ENCODE data around the gene CALHM6.
A peak's percentile ranks its signal among the peaks of the same experiment; 100 is the strongest.

CALHM6 gene

DNA sequence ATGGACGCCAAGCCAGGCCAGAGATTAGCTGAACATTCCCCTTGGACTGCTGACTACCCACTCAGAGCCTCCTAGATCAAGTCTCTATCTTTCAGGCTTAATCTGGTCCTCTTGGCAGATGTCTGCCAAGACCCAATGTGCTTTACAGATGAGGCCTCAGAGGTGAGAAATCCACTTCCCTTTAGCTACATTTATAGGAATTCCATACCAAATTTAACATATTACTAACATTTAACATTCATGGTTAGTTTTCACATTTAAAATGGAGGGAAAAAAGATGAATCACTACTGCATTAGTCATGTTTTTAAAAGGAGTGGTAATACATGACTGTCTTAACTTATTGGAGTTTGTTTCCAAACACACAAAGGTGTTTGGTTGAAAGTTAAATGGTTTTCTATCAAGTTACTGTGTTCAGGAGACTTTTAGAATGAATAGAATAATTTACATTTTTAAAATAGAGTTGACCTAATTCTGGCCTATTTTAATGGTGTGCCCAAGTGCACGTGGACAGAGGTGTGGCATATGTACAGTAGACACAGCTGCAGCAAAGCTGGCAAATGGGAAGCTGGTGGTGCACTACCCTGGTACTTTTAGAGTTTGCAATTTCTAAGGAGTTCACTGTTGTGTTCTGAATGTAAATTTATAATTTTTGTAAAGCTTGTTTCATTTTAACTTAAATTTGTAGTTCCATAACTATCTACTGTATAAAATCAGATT lies 41.9 kb upstream of the CALHM6 start:
- no peak overlapping the region for H3K4ac ChIP-seq (ENCODE audit: low read depth, low read length)
- H3K4me2 ChIP-seq (ENCODE audit: low read length): no peak overlapping the region
- H3K9me3 ChIP-seq (ENCODE audit: insufficient read depth, low read depth, low read length): no peaks in the 10 kb centered on the region
- H3K4me1 ChIP-seq (ENCODE audit: control insufficient read depth in 1 of 2, insufficient read depth in 2 of 2, low read length in 2 of 2): no peaks in the 10 kb centered on the region
- H3K4me3 ChIP-seq (ENCODE audit: low read depth, low read length): no peak overlapping the region
- no CpG with 5 or more reads among the region's 2 CpGs for WGBS (ENCODE audit: extremely low coverage, insufficient coverage, insufficient read length)
- H3K9ac ChIP-seq (ENCODE audit: low read length): peak overlapping the region; percentile 72
- no peak overlapping the region for H2AK5ac ChIP-seq (ENCODE audit: low read length)
- no peak overlapping the region for H4K12ac ChIP-seq (ENCODE audit: low read depth, low read length)
- no peaks in the 10 kb centered on the region for H3K36me3 ChIP-seq (ENCODE audit: control insufficient read depth in 1 of 2, insufficient read depth in 2 of 2, low read length in 2 of 2)
- no peak overlapping the region for H2AFZ ChIP-seq (ENCODE audit: insufficient read depth, low read length, poor library complexity)
- H2BK12ac ChIP-seq (ENCODE audit: low read length): no peak overlapping the region
- H3K18ac ChIP-seq (ENCODE audit: low read length): no peak overlapping the region
- no peaks in the 10 kb centered on the region for H3K79me1 ChIP-seq (ENCODE audit: low read length)
- no peak overlapping the region for H4K8ac ChIP-seq (ENCODE audit: low read depth, low read length)
- H2BK5ac ChIP-seq (ENCODE audit: low read depth, low read length, poor library complexity): no peak overlapping the region
- no peak overlapping the region for H4K91ac ChIP-seq (ENCODE audit: low read depth, low read length)
- H3K27ac ChIP-seq (ENCODE audit: low read depth, low read length): no peak overlapping the region
- no peak overlapping the region for H3K14ac ChIP-seq (ENCODE audit: low read length)
- H3K23ac ChIP-seq (ENCODE audit: low read length): no peak overlapping the region
- H2BK120ac ChIP-seq (ENCODE audit: insufficient read depth, low read length, poor library complexity): no peak overlapping the region
- no peaks in the 10 kb centered on the region for H3K79me2 ChIP-seq (ENCODE audit: control insufficient read depth, insufficient read depth, low read length, poor library complexity)
- no peaks in the 10 kb centered on the region for H3K27me3 ChIP-seq (ENCODE audit: insufficient read depth, low read length)
- peak in 1 of 2 donors; percentile 28 for DNase-seq

DNA sequence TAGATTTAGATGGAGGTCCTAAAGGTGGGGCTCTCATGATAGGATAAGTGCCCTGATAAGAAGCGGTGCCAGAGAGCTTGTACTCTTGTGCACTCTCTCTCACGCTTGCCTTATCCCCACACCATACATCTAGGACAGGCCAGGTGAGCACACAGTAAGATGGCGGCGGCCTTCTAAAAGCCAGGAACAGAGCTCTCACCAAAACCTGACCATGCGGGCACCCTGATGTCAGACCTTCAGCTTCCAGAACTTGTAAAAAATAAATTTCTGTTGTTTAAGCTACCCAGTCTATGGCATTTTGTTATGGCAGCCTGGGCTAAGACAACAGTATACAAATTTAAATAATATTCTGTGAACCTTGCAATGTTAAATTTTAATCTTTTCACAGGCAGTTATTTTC lies 40.8 kb upstream of the CALHM6 start:
- Histone ChIP-seq H3K9me3 (ENCODE audit: insufficient read depth, low read depth, low read length) (no peaks in the 10 kb centered on the region), H2AFZ (ENCODE audit: insufficient read depth, low read length, poor library complexity) (no peak overlapping the region), H3K4ac (ENCODE audit: low read depth, low read length) (no peak overlapping the region), H3K14ac (ENCODE audit: low read length) (no peak overlapping the region), H4K8ac (ENCODE audit: low read depth, low read length) (no peak overlapping the region), H2BK12ac (ENCODE audit: low read length) (no peak overlapping the region), H3K18ac (ENCODE audit: low read length) (no peak overlapping the region), H3K79me1 (ENCODE audit: low read length) (no peaks in the 10 kb centered on the region), H3K27me3 (ENCODE audit: insufficient read depth, low read length) (no peaks in the 10 kb centered on the region), H4K91ac (ENCODE audit: low read depth, low read length) (no peak overlapping the region), H4K12ac (ENCODE audit: low read depth, low read length) (no peak overlapping the region), H3K36me3 (ENCODE audit: control insufficient read depth in 1 of 2, insufficient read depth in 2 of 2, low read length in 2 of 2) (no peaks in the 10 kb centered on the region), H2AK5ac (ENCODE audit: low read length) (no peak overlapping the region), H3K23ac (ENCODE audit: low read length) (no peak overlapping the region), H2BK120ac (ENCODE audit: insufficient read depth, low read length, poor library complexity) (no peak overlapping the region), H3K9ac (ENCODE audit: low read length) (no peak overlapping the region), H2BK5ac (ENCODE audit: low read depth, low read length, poor library complexity) (no peak overlapping the region), H3K4me3 (ENCODE audit: low read depth, low read length) (no peak overlapping the region), H3K27ac (ENCODE audit: low read depth, low read length) (no peak overlapping the region), H3K4me2 (ENCODE audit: low read length) (no peak overlapping the region), H3K4me1 (ENCODE audit: control insufficient read depth in 1 of 2, insufficient read depth in 2 of 2, low read length in 2 of 2) (no peaks in the 10 kb centered on the region), H3K79me2 (ENCODE audit: control insufficient read depth, insufficient read depth, low read length, poor library complexity) (no peaks in the 10 kb centered on the region)
- DNase-seq: peak; percentile 86 to 88
- WGBS (ENCODE audit: extremely low coverage, insufficient coverage, insufficient read length): no CpG with 5 or more reads among the region's 5 CpGs

DNA sequence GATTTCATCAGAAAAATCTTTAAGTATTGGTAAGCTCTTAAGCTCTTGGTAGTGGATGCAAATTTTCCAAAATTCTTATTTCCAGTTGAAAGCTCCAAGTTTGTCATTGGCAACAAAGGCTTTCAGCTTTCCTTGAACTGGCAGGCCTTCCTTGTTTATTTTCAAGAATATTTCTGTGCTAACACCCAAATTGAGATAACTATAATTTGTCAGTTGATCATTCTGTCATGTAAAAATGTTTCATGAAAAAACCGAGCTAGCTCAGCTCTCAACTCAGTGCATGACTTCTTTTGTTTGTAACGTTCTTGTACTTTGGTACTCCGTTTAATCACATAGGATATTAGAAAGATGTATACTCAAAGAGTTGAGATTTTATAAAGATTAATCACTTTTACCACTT lies 38.9 kb upstream of the CALHM6 start:
- no peak overlapping the region for H3K18ac ChIP-seq (ENCODE audit: low read length)
- no peak overlapping the region for H3K9ac ChIP-seq (ENCODE audit: low read length)
- no peak overlapping the region for H4K12ac ChIP-seq (ENCODE audit: low read depth, low read length)
- H2BK12ac ChIP-seq (ENCODE audit: low read length): no peak overlapping the region
- no peak overlapping the region for H4K91ac ChIP-seq (ENCODE audit: low read depth, low read length)
- H3K9me3 ChIP-seq (ENCODE audit: insufficient read depth, low read depth, low read length): no peaks in the 10 kb centered on the region
- H3K4me3 ChIP-seq (ENCODE audit: low read depth, low read length): no peak overlapping the region
- no peak overlapping the region for H4K8ac ChIP-seq (ENCODE audit: low read depth, low read length)
- H3K4me2 ChIP-seq (ENCODE audit: low read length): no peak overlapping the region
- no peaks in the 10 kb centered on the region for H3K4me1 ChIP-seq (ENCODE audit: control insufficient read depth in 1 of 2, insufficient read depth in 2 of 2, low read length in 2 of 2)
- no peaks in the 10 kb centered on the region for H3K27me3 ChIP-seq (ENCODE audit: insufficient read depth, low read length)
- H2BK120ac ChIP-seq (ENCODE audit: insufficient read depth, low read length, poor library complexity): no peak overlapping the region
- no peak overlapping the region for H2AK5ac ChIP-seq (ENCODE audit: low read length)
- DNase-seq: no peak
- no peak overlapping the region for H3K23ac ChIP-seq (ENCODE audit: low read length)
- no peaks in the 10 kb centered on the region for H3K79me2 ChIP-seq (ENCODE audit: control insufficient read depth, insufficient read depth, low read length, poor library complexity)
- H3K4ac ChIP-seq (ENCODE audit: low read depth, low read length): no peak overlapping the region
- no peak overlapping the region for H2AFZ ChIP-seq (ENCODE audit: insufficient read depth, low read length, poor library complexity)
- peaks cover 0 to 4% of the 10 kb centered on the region in 2 experiments for H3K36me3 ChIP-seq (ENCODE audit: control insufficient read depth in 1 of 2, insufficient read depth in 2 of 2, low read length in 2 of 2)
- no CpG with 5 or more reads among the region's 3 CpGs for WGBS (ENCODE audit: extremely low coverage, insufficient coverage, insufficient read length)
- no peak overlapping the region for H3K27ac ChIP-seq (ENCODE audit: low read depth, low read length)
- H2BK5ac ChIP-seq (ENCODE audit: low read depth, low read length, poor library complexity): no peak overlapping the region
- H3K14ac ChIP-seq (ENCODE audit: low read length): no peak overlapping the region
- no peaks in the 10 kb centered on the region for H3K79me1 ChIP-seq (ENCODE audit: low read length)

DNA sequence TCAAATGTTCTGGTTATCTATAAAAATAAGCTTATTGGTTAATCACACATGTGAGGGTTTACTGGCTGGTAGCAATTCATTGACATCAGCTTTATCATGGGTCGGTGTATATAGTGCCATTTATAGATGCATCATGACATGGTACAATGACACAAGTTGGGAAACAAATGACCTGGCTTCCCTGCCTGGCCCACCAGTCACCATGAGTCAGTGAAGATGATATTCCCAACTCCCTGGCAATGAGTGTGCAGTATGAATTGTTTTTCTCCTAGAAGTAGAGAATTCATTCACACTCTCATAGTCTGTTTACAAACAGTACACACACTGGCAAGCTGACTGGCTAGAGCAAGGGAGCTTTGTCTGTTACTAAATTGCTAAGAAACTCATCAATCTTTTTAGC lies 37.2 kb upstream of the CALHM6 start:
- H3K36me3 ChIP-seq (ENCODE audit: control insufficient read depth in 1 of 2, insufficient read depth in 2 of 2, low read length in 2 of 2): peaks cover 4 to 5% of the 10 kb centered on the region in 2 experiments
- H3K4me3 ChIP-seq (ENCODE audit: low read depth, low read length): no peak overlapping the region
- H3K9ac ChIP-seq (ENCODE audit: low read length): no peak overlapping the region
- H2AFZ ChIP-seq (ENCODE audit: insufficient read depth, low read length, poor library complexity): no peak overlapping the region
- no peak overlapping the region for H2BK12ac ChIP-seq (ENCODE audit: low read length)
- no peak overlapping the region for H3K14ac ChIP-seq (ENCODE audit: low read length)
- no peak overlapping the region for H3K18ac ChIP-seq (ENCODE audit: low read length)
- no peaks in the 10 kb centered on the region for H3K79me1 ChIP-seq (ENCODE audit: low read length)
- H3K4me2 ChIP-seq (ENCODE audit: low read length): no peak overlapping the region
- H3K9me3 ChIP-seq (ENCODE audit: insufficient read depth, low read depth, low read length): no peaks in the 10 kb centered on the region
- H2BK5ac ChIP-seq (ENCODE audit: low read depth, low read length, poor library complexity): no peak overlapping the region
- H3K23ac ChIP-seq (ENCODE audit: low read length): no peak overlapping the region
- no peaks in the 10 kb centered on the region for H3K79me2 ChIP-seq (ENCODE audit: control insufficient read depth, insufficient read depth, low read length, poor library complexity)
- no CpG with 5 or more reads among the region's 1 CpG for whole genome bisulfite sequencing (ENCODE audit: extremely low coverage, insufficient coverage, insufficient read length)
- H3K27ac ChIP-seq (ENCODE audit: low read depth, low read length): no peak overlapping the region
- no peak overlapping the region for H4K12ac ChIP-seq (ENCODE audit: low read depth, low read length)
- no peak for DNase-seq
- no peak overlapping the region for H4K91ac ChIP-seq (ENCODE audit: low read depth, low read length)
- no peaks in the 10 kb centered on the region for H3K27me3 ChIP-seq (ENCODE audit: insufficient read depth, low read length)
- no peaks in the 10 kb centered on the region for H3K4me1 ChIP-seq (ENCODE audit: control insufficient read depth in 1 of 2, insufficient read depth in 2 of 2, low read length in 2 of 2)
- no peak overlapping the region for H3K4ac ChIP-seq (ENCODE audit: low read depth, low read length)
- H2AK5ac ChIP-seq (ENCODE audit: low read length): no peak overlapping the region
- no peak overlapping the region for H2BK120ac ChIP-seq (ENCODE audit: insufficient read depth, low read length, poor library complexity)
- H4K8ac ChIP-seq (ENCODE audit: low read depth, low read length): no peak overlapping the region

Data from trophoblast cell (in vitro differentiated cells and primary cell).